Esophagus muscularis mucosa (tissue), 3 donors: ENCODE measurements around the gene DYNC1LI2.

Experiments used
- POLR2A ChIP-seq: fragments of 450-650 bp; IDR thresholded peaks from one replicate; pipeline ENCODE4 v1.6.1; 2017; ENCODE audit warnings: antibody characterized with exemption, moderate library complexity, mild to moderate bottlenecking, low read depth
- TF ChIP-seq, protein P1 (sequence below), 3 experiments: fragments of 200-600 bp in 2 of 3; fragments of 450-650 bp in 1 of 3; sonication (generic) in 2 of 3; IDR thresholded peaks; one replicate each; pipeline ENCODE4 v1.5.1; 2017 to 2019; ENCODE audit warnings: antibody characterized with exemption in 3 of 3, mild to moderate bottlenecking in 2 of 3, moderate library complexity in 1 of 3

DNA sequence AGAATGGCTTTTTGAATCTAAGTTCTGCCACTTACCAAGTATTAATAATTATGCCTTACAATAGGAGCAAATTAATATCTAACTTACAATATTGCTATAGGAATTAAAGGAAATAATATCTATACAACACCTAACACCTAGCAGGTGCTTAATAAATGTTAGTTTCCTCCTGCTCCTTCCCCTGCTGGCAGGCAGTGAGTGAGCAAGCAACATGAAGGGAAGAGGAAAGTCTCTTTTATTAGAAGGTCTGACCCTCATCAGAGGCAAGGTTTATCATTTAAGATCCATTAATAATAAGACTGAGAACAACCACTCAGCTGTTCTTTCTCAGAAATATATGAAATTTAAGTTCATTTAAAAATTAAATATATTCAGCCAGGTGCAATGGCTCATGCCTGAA is 6.7 kb upstream of the DYNC1LI2 start:
- TF ChIP-seq POLR2A, result no peak
- TF ChIP-seq, protein P1, sequence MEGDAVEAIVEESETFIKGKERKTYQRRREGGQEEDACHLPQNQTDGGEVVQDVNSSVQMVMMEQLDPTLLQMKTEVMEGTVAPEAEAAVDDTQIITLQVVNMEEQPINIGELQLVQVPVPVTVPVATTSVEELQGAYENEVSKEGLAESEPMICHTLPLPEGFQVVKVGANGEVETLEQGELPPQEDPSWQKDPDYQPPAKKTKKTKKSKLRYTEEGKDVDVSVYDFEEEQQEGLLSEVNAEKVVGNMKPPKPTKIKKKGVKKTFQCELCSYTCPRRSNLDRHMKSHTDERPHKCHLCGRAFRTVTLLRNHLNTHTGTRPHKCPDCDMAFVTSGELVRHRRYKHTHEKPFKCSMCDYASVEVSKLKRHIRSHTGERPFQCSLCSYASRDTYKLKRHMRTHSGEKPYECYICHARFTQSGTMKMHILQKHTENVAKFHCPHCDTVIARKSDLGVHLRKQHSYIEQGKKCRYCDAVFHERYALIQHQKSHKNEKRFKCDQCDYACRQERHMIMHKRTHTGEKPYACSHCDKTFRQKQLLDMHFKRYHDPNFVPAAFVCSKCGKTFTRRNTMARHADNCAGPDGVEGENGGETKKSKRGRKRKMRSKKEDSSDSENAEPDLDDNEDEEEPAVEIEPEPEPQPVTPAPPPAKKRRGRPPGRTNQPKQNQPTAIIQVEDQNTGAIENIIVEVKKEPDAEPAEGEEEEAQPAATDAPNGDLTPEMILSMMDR (IDR thresholded peaks at IDR 0.05), result no peak
